GM10248 (cell line): ENCODE results near the gene SEC24D.

ENCODE experiments used
- CTCF ChIA-PET: fragments of 300-600 bp; sonication (Branson Sonifier 250); formaldehyde crosslinking; extraction: SDS; loops from one replicate; lab custom pipeline; 2021; ENCODE audit warnings: antibody characterized with exemption; lab: Yijun Ruan, JAX
- POLR2A ChIA-PET: fragments of 350-650 bp; sonication (Branson Sonifier 250); formaldehyde crosslinking; extraction: SDS; loops from one replicate; lab custom pipeline; 2020; ENCODE audit warnings: antibody characterized with exemption; lab: Yijun Ruan, JAX
- DNase-seq: peaks from one replicate; pipeline ENCODE4 v3.0.0; 2012; ENCODE audit errors: extremely low spot score
- CTCF ChIP-seq: IDR thresholded peaks from 2 replicates; pipeline ENCODE4 v1.5.1; 2012; ENCODE audit warnings: mild to moderate bottlenecking, low read depth; ENCODE audit errors: extremely low read depth, missing control alignments, control extremely low read depth

The SEC24D gene

GRCh38 chr4:118736900-118737299, 99.0 kb downstream of the SEC24D start:
- no peak for TF ChIP-seq CTCF
- DNase-seq, result no peak
- ChIA-PET CTCF (interaction anchor here (2.1 kb wide), 1 partner anchor 10 kb away, joined by 7 read pairs; no protein-coding TSS in a partner anchor), POLR2A (no interaction called here)

GRCh38 chr4:118734491-118735205, 101.3 kb downstream of the SEC24D start:
- no peak for TF ChIP-seq CTCF
- CTCF ChIA-PET, result interaction anchor here (0.6 to 1.5 kb wide), 3 partner anchors 19 to 37 kb away, joined by 3 read pairs; no protein-coding TSS in a partner anchor
- no peak for DNase-seq
- POLR2A ChIA-PET, result no interaction called here

- no peak for DNase-seq
- TF ChIP-seq CTCF, result no peak
- POLR2A ChIA-PET, result no interaction called here
- CTCF ChIA-PET, result interaction anchor here (1.1 to 1.8 kb wide), 4 partner anchors 9 to 39 kb away, joined by 4 to 8 read pairs (median 6); no protein-coding TSS in a partner anchor
These were observed 103.2 kb downstream of the SEC24D start for GRCh38 chr4:118732591-118733330.

GRCh38 chr4:118730683-118731082, 105.2 kb downstream of the SEC24D start:
- no peak for TF ChIP-seq CTCF
- ChIA-PET POLR2A (no interaction called here), CTCF (interaction anchor here (0.9 to 1.6 kb wide), 2 partner anchors 9 to 16 kb away, joined by 3 to 5 read pairs; no protein-coding TSS in a partner anchor)
- DNase-seq, result no peak

- ChIA-PET POLR2A (no interaction called here), CTCF (interaction anchor here (0.9 to 1.6 kb wide), 3 partner anchors 10 to 17 kb away, joined by 3 to 5 read pairs (median 3); no protein-coding TSS in a partner anchor)
- no peak for DNase-seq
- TF ChIP-seq CTCF, result no peak
These were observed 106.3 kb downstream of the SEC24D start for GRCh38 chr4:118729287-118730286.
